HepG2 (cell line): ENCODE measurements around the gene WDR73. TPM values are rescaled to one million over a fixed set of nuclear protein-coding genes. Genes with fewer than 3 reads are reported as not detected.
A peak's percentile ranks its signal among the peaks of the same experiment; 100 is the strongest.

ENCODE experiments used
- ATAC-seq: fragments of 200-7000 bp; cut with Tn5 transposase; 3 replicates; pipeline ENCODE4 v1.9.1; 2020; ENCODE audit warnings: mild to moderate bottlenecking, moderate library complexity
- BruUV-seq: library from RNA; stranded (reverse); fragments of 400-500 nt; replicated peaks from 2 replicates; lab custom pipeline; 2021; lab: Mats Ljungman, UMichigan
- CTCF ChIA-PET: fragments of 300-600 bp; formaldehyde crosslinking; extraction: SDS; loops from one replicate; lab custom pipeline; 2021; ENCODE audit warnings: low total read pairs, inconsistent platforms, low intra/inter-chr PET ratio; lab: Yijun Ruan, JAX
- POLR2A ChIA-PET: fragments of 350-600 bp; sonication (Branson Sonifier 250); formaldehyde crosslinking; loops from one replicate; lab custom pipeline; 2020; ENCODE audit warnings: antibody characterized with exemption, inconsistent platforms; lab: Yijun Ruan, JAX
- DNase-seq: peaks from one replicate; pipeline ENCODE4 v3.0.0-alpha.2; 2015; ENCODE audit warnings: low spot score
- FAIRE-seq: peaks from 3 replicates; lab custom pipeline; 2011; peaks lifted over from hg19 to GRCh38; lab: Jason Lieb, UNC
- H2AFZ ChIP-seq: one replicate; pipeline ENCODE4 v1.6.1; 2011; ENCODE audit warnings: low read length, inconsistent platforms
- H3K27ac ChIP-seq: fragments of 300-600 bp; 3 replicates; pipeline ENCODE4 v1.8.0; 2011; ENCODE audit warnings: mixed run types, mild to moderate bottlenecking, mixed read lengths, low read length, inconsistent platforms; ENCODE audit not compliant: insufficient read depth; ENCODE audit errors: extremely low read length
- H3K27me3 ChIP-seq, 2 experiments: fragments of 200-600 bp in 1 of 2; 2 replicates in 1 of 2; 3 replicates in 1 of 2; pipeline versions ENCODE4 v1.6.0 to v1.8.0; 2011; ENCODE audit warnings: low read length in 2 of 2, mild to moderate bottlenecking in 2 of 2, moderate library complexity in 2 of 2, inconsistent platforms in 1 of 2; ENCODE audit not compliant: insufficient read depth in 2 of 2, control insufficient read depth in 1 of 2
- H3K36me3 ChIP-seq, 2 experiments: fragments of 200-600 bp in 1 of 2; replicated peaks in 1 of 2; 2 replicates in 1 of 2; 3 replicates in 1 of 2; pipeline versions ENCODE4 v1.5.1 to v1.8.0; 2011; ENCODE audit warnings: low read length in 2 of 2, inconsistent platforms in 1 of 2; ENCODE audit not compliant: insufficient read depth in 2 of 2, control insufficient read depth in 1 of 2
- H3K4me1 ChIP-seq: 2 replicates; pipeline ENCODE4 v1.5.1; 2012; ENCODE audit warnings: low read length, inconsistent platforms; ENCODE audit not compliant: insufficient read depth
- H3K4me2 ChIP-seq: 2 replicates; pipeline ENCODE4 v1.6.0; 2011; ENCODE audit warnings: low read depth, low read length, inconsistent platforms
- H3K4me3 ChIP-seq, 3 experiments: fragments of 200-600 bp in 1 of 3; sonication (generic), shearing (Covaris generic) in 1 of 3; replicated peaks in 1 of 3; 2 replicates each; pipeline ENCODE4 v1.5.1; 2011 to 2016; ENCODE audit warnings: low read length in 3 of 3, inconsistent platforms in 2 of 3, low read depth in 2 of 3, mild to moderate bottlenecking in 2 of 3, control low read depth in 1 of 3, mixed read lengths in 1 of 3; ENCODE audit not compliant: insufficient read depth in 1 of 3
- H3K79me2 ChIP-seq: one replicate; pipeline ENCODE4 v1.6.1; 2011; ENCODE audit warnings: low read length, inconsistent platforms; ENCODE audit not compliant: insufficient read depth
- H3K9ac ChIP-seq: 2 replicates; pipeline ENCODE4 v1.6.0; 2011; ENCODE audit warnings: mild to moderate bottlenecking, low read depth, low read length, inconsistent platforms; ENCODE audit not compliant: insufficient read depth
- H3K9me3 ChIP-seq: 2 replicates; pipeline ENCODE4 v1.5.1; 2012; ENCODE audit warnings: mild to moderate bottlenecking, low read length
- H4K20me1 ChIP-seq: 2 replicates; pipeline ENCODE4 v1.6.0; 2011; ENCODE audit warnings: inconsistent platforms, mild to moderate bottlenecking, low read length, moderate library complexity; ENCODE audit not compliant: insufficient read depth
- ARHGAP35 ChIP-seq: sonication (generic); formaldehyde crosslinking; IDR thresholded peaks from 2 replicates; pipeline ENCODE4 v1.9.0; 2022; ENCODE audit warnings: mild to moderate bottlenecking, inconsistent platforms, moderate library complexity, missing genetic modification reagents, borderline replicate concordance
- HNRNPLL ChIP-seq: fragments of 200-400 bp; formaldehyde crosslinking; IDR thresholded peaks from 2 replicates; pipeline ENCODE4 v1.6.1; 2017; ENCODE audit warnings: mild to moderate bottlenecking, low read depth, low read length; ENCODE audit not compliant: poor library complexity, severe bottlenecking
- KMT2A ChIP-seq: sonication (generic); formaldehyde crosslinking; IDR thresholded peaks from 2 replicates; pipeline ENCODE4 v1.4.0; 2020; ENCODE audit warnings: missing genetic modification reagents
- THAP7 ChIP-seq: sonication (generic); formaldehyde crosslinking; IDR thresholded peaks from 2 replicates; pipeline ENCODE4 v1.8.1; 2023; ENCODE audit warnings: mild to moderate bottlenecking, missing genetic modification reagents
- ZNF709 ChIP-seq: sonication (generic); formaldehyde crosslinking; IDR thresholded peaks from 2 replicates; pipeline ENCODE4 v1.5.0; 2020; ENCODE audit warnings: mild to moderate bottlenecking, missing genetic modification reagents
- WGBS: methylation state at CpG from one replicate; pipeline ENCODE4 v1.1.6; 2017; ENCODE audit warnings: low lambda C conversion rate; 5-methylcytosine and 5-hydroxymethylcytosine counted together
- in situ Hi-C: cut with HindIII; loops from 2 replicates; pipeline ENCODE4 v1.10.0; 2017; ENCODE audit warnings: low pct_unique_long_range_greater_than_20kb; ENCODE audit not compliant: extremely low pct_ligation_motif_present
- intact Hi-C: fragments of 100-400 bp; cut with micrococcal nuclease; formaldehyde crosslinking; loops from one replicate; pipeline ENCODE4 v1.10.0; 2022; ENCODE audit not compliant: unreplicated experiment
- polyA plus RNA-seq, 8 experiments: library from polyadenylated mRNA; depleted of rRNA in 3 of 8; stranded (reverse) in 7 of 8; unstranded in 1 of 8; fragments of >200 nt; fragmentation: Illumina TruSeq in 4 of 8; extraction: Trizol in 4 of 8; gene quantifications; 2 replicates each; pipeline versions ENCODE4 v1.2.1 to v1.2.3, GENCODE V29; 2011 to 2016; ENCODE audit warnings: low read depth in 4 of 8, missing spikeins in 1 of 8, mixed read lengths in 1 of 8; ENCODE audit not compliant: insufficient read depth in 1 of 8
- total RNA-seq, 5 experiments: library from RNA; depleted of rRNA; stranded (reverse); fragments of >200 nt; fragmentation: Illumina TruSeq; extraction: Trizol; gene quantifications; 2 replicates each; pipeline ENCODE4 v1.2.3, GENCODE V29; 2016; ENCODE audit warnings: low read depth in 1 of 5
- TF ChIP-seq, protein P1 (sequence below): IDR thresholded peaks from 2 replicates; pipeline ENCODE4 v1.6.1; 2016
- TF ChIP-seq, protein P2 (sequence below): sonication (generic); formaldehyde crosslinking; IDR thresholded peaks from 2 replicates; pipeline ENCODE4 v1.4.0; 2020; ENCODE audit warnings: missing genetic modification reagents

The WDR73 gene
- total and polyA plus RNA-seq, 2 of the 13 experiments (the other 11 are each of a cell fraction or from before 2014, with no cell fraction given), result 20.0 to 35.5 TPM

DNA sequence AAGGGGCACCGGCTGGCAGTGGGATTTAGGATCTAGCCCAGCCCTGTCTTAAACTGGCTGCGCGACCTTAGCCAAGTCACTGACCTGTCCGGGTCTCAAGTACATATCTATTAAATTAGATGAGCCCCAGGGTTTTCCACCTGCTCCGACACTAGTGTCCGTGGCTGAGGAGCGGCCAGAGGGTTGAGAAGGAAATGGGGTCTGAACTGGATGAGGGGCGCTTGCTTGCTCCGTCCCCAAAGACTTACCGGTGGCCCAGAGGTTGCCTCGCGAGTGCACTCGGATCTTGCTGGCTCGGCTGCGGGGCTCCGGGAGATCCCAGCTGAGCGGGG is 3.6 kb upstream of the WDR73 start:
- H3K27ac ChIP-seq, result peak overlapping the region; percentile 78
- ChIA-PET CTCF (interaction anchor here (1.2 to 2.4 kb wide), 2 partner anchors 58 to 70 kb away, joined by 4 to 34 read pairs; partner anchors contain the start of gene ZSCAN2), POLR2A (interaction anchor here (1.1 to 2.6 kb wide), 3 partner anchors 26 to 57 kb away, joined by 4 to 11 read pairs (median 9); partner anchors contain the start of gene ZSCAN2)
- intact Hi-C loops (loop anchor here (1.0 to 10.0 kb wide), 5 partner anchors 58 to 271 kb away; partner anchors contain the start of genes ALPK3 and SEC11A), in situ Hi-C loops (loop anchor here (5.0 to 10.0 kb wide), 2 partner anchors 70 to 267 kb away; no protein-coding TSS in a partner anchor)
- DNase-seq (no peak), FAIRE-seq (no peak)
- H3K9me3 ChIP-seq, result no peaks in the 10 kb centered on the region
- peak overlapping the region; percentile 87 for H3K4me2 ChIP-seq
- no peaks in the 10 kb centered on the region; a peak in 1 of 5 replicates for H3K27me3 ChIP-seq
- 77% methylated on average over 4 of the region's 17 CpGs for WGBS
- no peaks in the 10 kb centered on the region; a peak in 1 of 5 replicates for H3K36me3 ChIP-seq
- H2AFZ ChIP-seq, result no peak overlapping the region
- BruUV-seq, result no TSS peak
- peaks cover 11% of the 10 kb centered on the region for H3K79me2 ChIP-seq
- TF ChIP-seq ARHGAP35 (CRISPR knock-in tag) (peak; percentile 58; the same call in 1 of the 2 replicates), KMT2A (0 out of 2 replicates have a peak, but pooled peaks have one; percentile 17), ZNF709 (CRISPR knock-in tag) (0 out of 2 replicates have a peak, but pooled peaks have one; percentile 38), HNRNPLL (no peak), THAP7 (CRISPR knock-in tag) (0 out of 2 replicates have a peak, but pooled peaks have one; percentile 73)
- TF ChIP-seq, protein P1, sequence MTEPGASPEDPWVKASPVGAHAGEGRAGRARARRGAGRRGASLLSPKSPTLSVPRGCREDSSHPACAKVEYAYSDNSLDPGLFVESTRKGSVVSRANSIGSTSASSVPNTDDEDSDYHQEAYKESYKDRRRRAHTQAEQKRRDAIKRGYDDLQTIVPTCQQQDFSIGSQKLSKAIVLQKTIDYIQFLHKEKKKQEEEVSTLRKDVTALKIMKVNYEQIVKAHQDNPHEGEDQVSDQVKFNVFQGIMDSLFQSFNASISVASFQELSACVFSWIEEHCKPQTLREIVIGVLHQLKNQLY (CRISPR knock-in tag), result no peak
- TF ChIP-seq, protein P2, sequence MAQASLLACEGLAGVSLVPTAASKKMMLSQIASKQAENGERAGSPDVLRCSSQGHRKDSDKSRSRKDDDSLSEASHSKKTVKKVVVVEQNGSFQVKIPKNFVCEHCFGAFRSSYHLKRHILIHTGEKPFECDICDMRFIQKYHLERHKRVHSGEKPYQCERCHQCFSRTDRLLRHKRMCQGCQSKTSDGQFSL (CRISPR knock-in tag), result no peak
- TF ChIP-seq, all 625 proteins: peak for 4
- H3K4me1 ChIP-seq, result peaks cover 57% of the 10 kb centered on the region
- peak overlapping the region; percentile 71 for H3K9ac ChIP-seq
- ATAC-seq, result no peak
- peak overlapping the region; percentile 52 to 75 (median 56) for H3K4me3 ChIP-seq
- no peaks in the 10 kb centered on the region for H4K20me1 ChIP-seq
